HG02973 (cell line): ENCODE data around the gene TFCP2L1.

ENCODE experiments used
- ATAC-seq: cut with Tn5 transposase; IDR thresholded peaks from one replicate; pipeline ENCODE4 v1.9.1; 2021; ENCODE audit warnings: moderate library complexity; ENCODE audit not compliant: unreplicated experiment

Gene TFCP2L1

GRCh38 chr2:121243821-121244460 is 41.1 kb downstream of the TFCP2L1 start:
- no peak for ATAC-seq

GRCh38 chr2:121242976-121243375 is 42.0 kb downstream of the TFCP2L1 start:
- no peak for ATAC-seq

GRCh38 chr2:121242175-121242875 is 42.7 kb downstream of the TFCP2L1 start:
- ATAC-seq, result no peak

GRCh38 chr2:121241466-121241865 is 43.5 kb downstream of the TFCP2L1 start:
- ATAC-seq, result no peak

- ATAC-seq, result no peak
Observed at GRCh38 chr2:121240436-121240835, 44.6 kb downstream of the TFCP2L1 start.

GRCh38 chr2:121239969-121240368 is 45.0 kb downstream of the TFCP2L1 start:
- ATAC-seq, result no peak

- ATAC-seq, result no peak
Observed at GRCh38 chr2:121239471-121239870, 45.5 kb downstream of the TFCP2L1 start.

- ATAC-seq, result no peak
Observed at GRCh38 chr2:121238828-121239227, 46.2 kb downstream of the TFCP2L1 start.

GRCh38 chr2:121237980-121238665 is 46.9 kb downstream of the TFCP2L1 start:
- no peak for ATAC-seq

- no peak for ATAC-seq
Observed at GRCh38 chr2:121237336-121237979, 47.5 kb downstream of the TFCP2L1 start.

- ATAC-seq, result no peak
Observed at GRCh38 chr2:121236650-121237180, 48.3 kb downstream of the TFCP2L1 start.

GRCh38 chr2:121236101-121236640 is 48.8 kb downstream of the TFCP2L1 start:
- no peak for ATAC-seq

- no peak for ATAC-seq
Observed at GRCh38 chr2:121235542-121235941, 49.5 kb downstream of the TFCP2L1 start.

GRCh38 chr2:121234791-121235190 is 50.2 kb downstream of the TFCP2L1 start:
- no peak for ATAC-seq

GRCh38 chr2:121234144-121234543 is 50.9 kb downstream of the TFCP2L1 start:
- ATAC-seq, result no peak

- ATAC-seq, result no peak
Observed at GRCh38 chr2:121233486-121234110, 51.4 kb downstream of the TFCP2L1 start.

GRCh38 chr2:121232626-121233265 is 52.3 kb downstream of the TFCP2L1 start:
- ATAC-seq, result no peak

GRCh38 chr2:121231385-121232000 is 53.5 kb downstream of the TFCP2L1 start:
- no peak for ATAC-seq

- ATAC-seq, result no peak
Observed at GRCh38 chr2:121228521-121228920, 56.5 kb downstream of the TFCP2L1 start.
